GM21786 (cell line): Measurements from ENCODE around the gene MOSMO.

ENCODE experiments used
- ATAC-seq: cut with Tn5 transposase; IDR thresholded peaks from one replicate; pipeline ENCODE4 v1.9.1; 2021; ENCODE audit not compliant: unreplicated experiment

The MOSMO gene

GRCh38 chr16:22007509-22008214 lies at the start of gene MOSMO:
TSS of gene MOSMO (plus strand) at chr16:22008111. CDS start at chr16:22008302, 191 bp downstream.
- peak; percentile 54 for ATAC-seq

- ATAC-seq = no peak
Observed at GRCh38 chr16:21959050-21959449, 48.9 kb upstream of the MOSMO start.

GRCh38 chr16:21962475-21962874 lies 45.4 kb upstream of the MOSMO start:
- no peak for ATAC-seq

- no peak for ATAC-seq
Observed at GRCh38 chr16:21963887-21964286, 44.0 kb upstream of the MOSMO start.

- ATAC-seq = no peak
Observed at GRCh38 chr16:21964353-21964752, 43.6 kb upstream of the MOSMO start.

- no peak for ATAC-seq
Observed at GRCh38 chr16:21971856-21972255, 36.1 kb upstream of the MOSMO start.

- ATAC-seq = no peak
Observed at GRCh38 chr16:21973945-21974344, 34.0 kb upstream of the MOSMO start.

- ATAC-seq = no peak
Observed at GRCh38 chr16:21980032-21980431, 27.9 kb upstream of the MOSMO start.

- no peak for ATAC-seq
Observed at GRCh38 chr16:21982108-21982507, 25.8 kb upstream of the MOSMO start.

- ATAC-seq = no peak
Observed at GRCh38 chr16:21984062-21984461, 23.8 kb upstream of the MOSMO start.

- no peak for ATAC-seq
Observed at GRCh38 chr16:21985524-21985923, 22.4 kb upstream of the MOSMO start.

GRCh38 chr16:21986692-21987246 lies 21.1 kb upstream of the MOSMO start:
- no peak for ATAC-seq

- ATAC-seq = no peak
Observed at GRCh38 chr16:21987498-21987897, 20.4 kb upstream of the MOSMO start.

GRCh38 chr16:21989133-21989532 lies 18.8 kb upstream of the MOSMO start:
- ATAC-seq = no peak

GRCh38 chr16:21989751-21990150 lies 18.2 kb upstream of the MOSMO start:
- ATAC-seq = no peak

GRCh38 chr16:21990381-21990944 lies 17.4 kb upstream of the MOSMO start:
- no peak for ATAC-seq

GRCh38 chr16:21991621-21992020 lies 16.3 kb upstream of the MOSMO start:
- no peak for ATAC-seq

GRCh38 chr16:21994856-21995465 lies 12.9 kb upstream of the MOSMO start:
- no peak for ATAC-seq

- no peak for ATAC-seq
Observed at GRCh38 chr16:21996923-21997696, 10.8 kb upstream of the MOSMO start.

GRCh38 chr16:21997697-21998480 lies 10.0 kb upstream of the MOSMO start:
- ATAC-seq = no peak

GRCh38 chr16:22001591-22001990 lies 6.3 kb upstream of the MOSMO start:
- ATAC-seq = no peak
